ENCODE data around the gene IZUMO1R.

- TF ChIP-seq POLR2A (IDR thresholded peaks at IDR 0.05; ENCODE audit: low read length): no peak
- no peak for TF ChIP-seq GATA1 (IDR thresholded peaks at IDR 0.05; ENCODE audit: low read depth, low read length)
These were observed 766 bp downstream of the IZUMO1R start for GRCh38 chr11:94305146-94305545.

All from erythroblast (primary cell).